Embryonic facial prominence (tissue), 1 donor: ENCODE measurements around the gene PSMD8.
"Not testable (repeated sequence)": the region's sequence is repeated elsewhere in the genome, so short reads cannot be mapped to it uniquely, and the experiment has no call there.

Experiments
- DNase-seq: peaks from one replicate; pipeline ENCODE4 v3.0.0-alpha.2; 2016; ENCODE audit errors: extremely low spot score

Gene PSMD8

GRCh38 chr19:38411041-38411712 is 36.8 kb downstream of the PSMD8 start:
- DNase-seq, result no peak

- DNase-seq, result not testable (repeated sequence)
Observed at GRCh38 chr19:38411898-38412297, 37.5 kb downstream of the PSMD8 start.

GRCh38 chr19:38412491-38412890 is 38.1 kb downstream of the PSMD8 start:
- no peak for DNase-seq

GRCh38 chr19:38412961-38413360 is 38.6 kb downstream of the PSMD8 start:
- no peak for DNase-seq

GRCh38 chr19:38413416-38413815 is 39.0 kb downstream of the PSMD8 start:
- no peak for DNase-seq

- DNase-seq, result no peak
Observed at GRCh38 chr19:38417146-38417543, 42.8 kb downstream of the PSMD8 start.

- no peak for DNase-seq
Observed at GRCh38 chr19:38417544-38418506, 43.5 kb downstream of the PSMD8 start.

GRCh38 chr19:38420935-38421334 is 46.6 kb downstream of the PSMD8 start:
- no peak for DNase-seq

GRCh38 chr19:38421856-38422255 is 47.5 kb downstream of the PSMD8 start:
- no peak for DNase-seq

- DNase-seq, result no peak
Observed at GRCh38 chr19:38422438-38422837, 48.1 kb downstream of the PSMD8 start.

- DNase-seq, result no peak
Observed at GRCh38 chr19:38424272-38424671, 49.9 kb downstream of the PSMD8 start.

- DNase-seq, result no peak
Observed at GRCh38 chr19:38425222-38425809, 50.9 kb downstream of the PSMD8 start.

- no peak for DNase-seq
Observed at GRCh38 chr19:38425810-38426466, 51.6 kb downstream of the PSMD8 start, which contains the start of gene RASGRP4. TSS of gene RASGRP4 (minus strand) at chr19:38426219. CDS start at chr19:38426091, 128 bp downstream.

- DNase-seq, result not testable (repeated sequence)
Observed at GRCh38 chr19:38427035-38427677, 52.8 kb downstream of the PSMD8 start.

- DNase-seq, result no peak
Observed at GRCh38 chr19:38429055-38429810, 54.9 kb downstream of the PSMD8 start.

GRCh38 chr19:38429811-38430156 is 55.4 kb downstream of the PSMD8 start:
- no peak for DNase-seq

GRCh38 chr19:38430931-38431330 is 56.6 kb downstream of the PSMD8 start:
- DNase-seq, result no peak

GRCh38 chr19:38433268-38433733 is 58.9 kb downstream of the PSMD8 start, which contains the start of gene RYR1:
TSS of gene RYR1 (plus strand) at chr19:38433691. CDS start at chr19:38433830, 139 bp downstream.
- DNase-seq, result no peak
